HCEC 1CT (cell line): Measurements from ENCODE around the gene KIF1A.

ENCODE experiments used
- DNase-seq: peaks from one replicate; pipeline ENCODE4 v3.0.0-alpha.2; 2017

Gene KIF1A

GRCh38 chr2:240728827-240729226 lies 91.2 kb downstream of the KIF1A start:
- DNase-seq = no peak

GRCh38 chr2:240728361-240728760 lies 91.7 kb downstream of the KIF1A start:
- DNase-seq = no peak

DNA sequence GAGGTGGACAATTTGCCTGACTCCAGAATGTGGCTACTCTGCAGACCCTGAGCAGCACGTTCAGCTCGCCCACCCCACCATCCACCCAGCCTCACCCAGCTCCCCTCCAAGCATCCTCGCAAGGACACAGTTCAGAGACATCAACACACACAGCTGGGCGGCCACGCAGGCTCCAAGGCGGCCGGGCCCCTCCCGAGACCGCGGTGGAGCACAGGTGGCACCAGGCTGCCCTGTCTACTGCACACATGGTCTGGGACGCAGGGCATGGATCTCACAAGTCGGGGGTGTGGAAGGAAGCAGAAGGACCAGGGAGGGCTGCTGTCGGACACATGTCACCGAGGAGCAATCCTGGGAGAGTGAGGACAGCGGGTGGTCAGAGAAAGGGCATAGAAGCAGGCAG lies 92.1 kb downstream of the KIF1A start:
- DNase-seq = no peak

DNA sequence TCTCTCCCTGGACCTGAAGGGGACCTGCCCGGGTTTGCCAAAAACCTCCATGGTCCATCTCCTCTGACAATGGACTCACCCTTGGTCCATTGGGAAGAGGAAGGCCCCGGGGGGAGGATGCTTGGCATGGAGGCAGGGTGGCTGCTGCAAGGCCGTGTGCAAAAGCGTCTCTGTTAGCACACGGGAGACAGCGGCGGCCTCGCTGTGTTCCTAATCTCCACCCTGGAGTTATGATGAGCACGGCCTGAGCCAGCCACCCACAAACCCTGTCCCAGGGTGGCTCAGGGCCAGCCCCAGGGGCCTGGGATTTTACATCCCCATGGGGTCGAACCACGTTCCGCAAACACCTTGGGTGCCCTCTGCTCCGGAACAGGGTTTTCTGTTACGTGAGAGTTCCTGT lies 92.6 kb downstream of the KIF1A start:
- DNase-seq = no peak

DNA sequence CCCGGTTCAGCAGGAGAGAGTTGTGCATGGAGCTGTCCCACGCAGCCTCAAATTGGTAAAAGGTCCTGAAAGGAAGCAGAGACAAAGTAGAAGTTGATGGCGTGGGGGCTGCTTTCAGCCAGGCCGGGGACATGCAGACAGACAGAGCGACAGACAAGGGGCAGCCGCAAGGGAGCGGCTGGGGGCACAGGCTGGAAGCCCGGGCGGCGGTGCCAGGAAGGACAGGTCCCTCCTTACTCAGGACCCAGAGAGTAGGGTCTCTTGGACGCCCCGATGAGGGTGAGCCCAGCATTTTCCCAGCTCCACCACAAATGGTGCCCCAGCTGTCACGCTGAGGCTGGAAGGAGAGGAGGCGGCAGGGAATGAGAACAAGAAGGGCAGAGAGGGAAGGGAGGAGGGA lies 93.1 kb downstream of the KIF1A start:
- no peak for DNase-seq

GRCh38 chr2:240725671-240726070 lies 94.3 kb downstream of the KIF1A start:
- DNase-seq = no peak

- DNase-seq = no peak
Observed at GRCh38 chr2:240725266-240725665, 94.8 kb downstream of the KIF1A start.

DNA sequence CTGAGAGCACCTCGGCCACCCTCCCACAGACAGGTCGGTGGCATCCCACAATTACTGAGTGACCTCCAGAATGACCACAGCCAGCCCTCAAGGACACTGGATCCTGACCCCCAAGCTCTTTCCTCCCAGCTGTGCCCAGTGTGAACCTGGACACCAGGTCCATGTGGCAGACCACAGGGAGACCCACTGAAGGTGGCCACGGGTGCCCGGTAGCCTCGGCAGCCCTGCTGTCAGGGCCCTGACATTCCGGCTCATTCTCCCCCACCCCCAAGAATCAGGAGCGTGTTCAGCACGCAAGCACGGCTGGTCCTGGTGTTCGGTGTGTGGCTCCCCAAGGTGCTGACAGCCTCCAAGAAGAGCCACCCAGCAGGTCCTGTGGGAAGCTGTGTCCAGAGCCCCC lies 95.6 kb downstream of the KIF1A start:
- no peak for DNase-seq

- DNase-seq = no peak
Observed at GRCh38 chr2:240723851-240724250, 96.2 kb downstream of the KIF1A start.

DNA sequence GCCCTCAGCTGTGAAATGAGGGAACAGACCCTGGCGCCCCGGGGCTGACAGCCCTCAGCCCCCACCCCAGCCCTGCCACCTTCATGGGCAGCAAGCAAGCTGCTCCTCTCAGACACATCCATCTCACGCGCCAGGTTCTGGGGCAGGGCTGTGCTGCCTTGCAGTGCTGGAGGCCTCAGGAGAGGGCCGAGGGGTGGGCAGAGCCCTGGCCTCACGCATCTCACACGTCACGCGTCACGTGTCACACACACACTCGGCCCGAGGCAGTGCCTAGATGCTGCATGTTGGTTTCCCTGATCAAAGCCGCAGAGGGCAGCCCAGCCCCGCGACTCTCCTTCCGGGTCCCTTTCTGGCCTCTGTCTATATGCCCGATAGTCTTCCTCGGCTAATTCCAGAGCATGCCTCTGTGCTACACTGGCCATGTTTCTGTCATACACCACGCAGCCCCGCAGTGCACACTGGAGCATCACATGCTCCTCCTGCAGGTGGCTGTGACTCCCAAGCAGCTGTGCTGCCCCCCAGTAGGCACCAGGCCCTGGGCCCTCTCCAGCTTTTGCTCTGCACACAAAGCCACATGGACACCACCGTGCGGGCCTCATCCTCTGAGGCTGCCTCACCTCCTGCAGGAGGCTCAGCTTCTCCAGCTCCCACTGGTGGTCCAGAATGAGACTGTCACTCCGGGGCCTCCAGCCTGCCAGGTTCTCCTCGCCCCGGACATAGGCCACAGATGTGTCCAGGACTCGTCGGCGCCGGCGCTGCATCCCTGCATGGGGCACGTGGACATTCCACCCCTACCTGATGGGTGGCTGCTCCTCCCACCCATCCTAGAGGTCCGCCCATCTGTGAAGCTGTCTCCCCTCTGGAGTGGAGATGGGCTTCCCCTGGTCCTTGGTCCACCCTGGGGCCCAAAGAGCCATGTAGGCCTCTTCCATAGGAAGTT lies 97.0 kb downstream of the KIF1A start:
- DNase-seq = no peak

GRCh38 chr2:240722376-240722775 lies 97.6 kb downstream of the KIF1A start:
- DNase-seq = no peak

DNA sequence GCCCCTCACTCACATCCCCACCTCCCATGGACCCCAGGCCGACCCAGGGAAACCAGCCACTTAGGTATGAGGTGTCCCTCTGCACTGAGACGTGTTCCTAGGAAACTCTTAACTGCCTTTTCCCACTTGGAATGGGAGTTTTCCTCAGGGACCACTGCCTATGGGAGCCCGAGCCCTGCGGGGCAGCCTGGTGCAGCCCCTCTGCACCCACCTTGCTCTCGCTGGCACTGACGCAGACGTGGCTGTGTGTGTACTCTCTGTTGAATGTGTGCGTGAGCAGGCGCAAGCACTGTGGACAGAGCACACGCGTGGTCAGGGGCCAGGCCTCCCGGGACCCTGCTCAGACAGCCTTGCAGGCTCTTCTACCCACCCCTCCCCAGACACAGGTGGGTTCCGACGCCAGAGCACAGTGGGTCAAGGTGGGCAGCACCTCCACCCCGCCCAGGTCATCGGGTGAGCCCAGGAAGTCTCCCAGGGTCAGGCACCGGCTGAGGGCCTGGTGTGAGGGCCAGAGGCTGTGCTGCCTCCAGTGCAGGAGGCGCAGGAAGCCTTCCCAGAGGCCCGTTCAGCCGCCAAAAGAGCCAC lies 98.3 kb downstream of the KIF1A start:
- DNase-seq = no peak

GRCh38 chr2:240720686-240721595 lies 99.1 kb downstream of the KIF1A start:
- no peak for DNase-seq

DNA sequence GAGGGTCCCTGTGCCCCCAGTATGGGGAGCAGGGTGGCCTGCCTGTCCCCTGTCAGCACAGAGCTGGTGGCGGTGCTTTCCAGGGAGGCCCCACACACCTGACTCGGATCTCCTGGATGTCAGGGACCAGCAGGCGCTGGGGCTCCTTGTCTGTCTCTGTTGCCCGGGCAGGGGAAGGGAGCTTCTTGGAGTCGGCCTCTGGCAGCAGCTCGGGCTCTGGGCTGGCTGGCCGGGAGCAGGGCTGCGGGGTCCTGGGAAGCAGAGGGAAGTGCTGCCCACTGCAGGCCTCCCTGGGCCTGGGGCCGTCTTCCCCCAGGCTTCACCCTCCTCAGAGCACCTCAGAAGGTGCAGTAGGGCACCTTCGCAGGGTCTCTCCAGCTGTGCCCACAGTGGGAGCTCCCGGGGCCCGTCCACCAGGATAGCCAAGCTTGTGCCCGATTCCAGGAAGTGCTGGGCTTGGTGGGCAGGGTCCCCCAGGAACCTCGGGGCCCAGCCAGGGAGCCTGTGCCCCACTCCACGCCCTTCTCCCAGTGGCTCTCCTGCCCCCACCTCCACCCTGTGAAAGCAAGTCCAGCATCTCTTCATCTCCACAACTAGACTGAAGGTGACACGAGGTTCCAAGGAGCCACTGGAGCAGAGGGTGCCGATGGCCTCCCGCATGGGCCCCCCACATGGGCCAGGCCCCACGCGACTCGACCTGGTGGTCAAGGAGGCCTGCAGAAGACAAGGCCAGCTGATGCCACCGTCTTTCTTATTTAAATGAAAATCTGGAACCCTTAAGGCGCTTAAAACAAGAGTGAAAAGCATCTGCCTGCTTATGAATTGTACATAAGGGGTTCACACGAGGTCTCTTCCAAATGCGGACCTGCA lies 100.1 kb downstream of the KIF1A start:
- no peak for DNase-seq

- no peak for DNase-seq
Observed at GRCh38 chr2:240718896-240719490, 101.0 kb downstream of the KIF1A start.

GRCh38 chr2:240717681-240718581 lies 102.1 kb downstream of the KIF1A start:
- no peak for DNase-seq

GRCh38 chr2:240717181-240717641 lies 102.8 kb downstream of the KIF1A start:
- DNase-seq = no peak

GRCh38 chr2:240716130-240716798 lies 103.8 kb downstream of the KIF1A start:
- DNase-seq = no peak

GRCh38 chr2:240714747-240715725 lies 105.0 kb downstream of the KIF1A start:
- no peak for DNase-seq
